ENCODE results near the gene SAXO1.
A peak's percentile ranks its signal among the peaks of the same experiment; 100 is the strongest.

SAXO1 gene

GRCh38 chr9:18909140-18910018 lies 123.6 kb downstream of the SAXO1 start:
- DNase-seq, result no peak

GRCh38 chr9:18907927-18908625 lies 124.9 kb downstream of the SAXO1 start:
- DNase-seq, result no peak

- DNase-seq, result no peak
Observed at GRCh38 chr9:18906656-18907395, 126.2 kb downstream of the SAXO1 start.

- DNase-seq, result no peak
Observed at GRCh38 chr9:18905883-18906629, 127.0 kb downstream of the SAXO1 start.

- no peak for DNase-seq
Observed at GRCh38 chr9:18905028-18905882, 127.8 kb downstream of the SAXO1 start.

GRCh38 chr9:18903450-18903849 lies 129.6 kb downstream of the SAXO1 start:
- no peak for DNase-seq

- peak; percentile 27 for DNase-seq
Observed at GRCh38 chr9:18896531-18897179, 136.4 kb downstream of the SAXO1 start.

GRCh38 chr9:18896004-18896403 lies 137.0 kb downstream of the SAXO1 start:
- DNase-seq, result no peak

- DNase-seq, result no peak
Observed at GRCh38 chr9:18893491-18893890, 139.5 kb downstream of the SAXO1 start.

- no peak for DNase-seq
Observed at GRCh38 chr9:18893046-18893445, 140.0 kb downstream of the SAXO1 start.

GRCh38 chr9:18891946-18892670 lies 140.9 kb downstream of the SAXO1 start:
- no peak for DNase-seq

- peak; percentile 27 for DNase-seq
Observed at GRCh38 chr9:18890372-18890771, 142.6 kb downstream of the SAXO1 start.

- no peak for DNase-seq
Observed at GRCh38 chr9:18889550-18889949, 143.5 kb downstream of the SAXO1 start.

GRCh38 chr9:18888290-18888689 lies 144.7 kb downstream of the SAXO1 start:
- no peak for DNase-seq

GRCh38 chr9:18887546-18887945 lies 145.5 kb downstream of the SAXO1 start:
- DNase-seq, result no peak

GRCh38 chr9:18881758-18882157 lies 151.3 kb downstream of the SAXO1 start:
- DNase-seq, result no peak

- DNase-seq, result no peak
Observed at GRCh38 chr9:18877984-18878383, 155.0 kb downstream of the SAXO1 start.
